Measurements from ENCODE around the gene ACSF3.
"Not testable (repeated sequence)": the region's sequence is repeated elsewhere in the genome, so short reads cannot be mapped to it uniquely, and the experiment has no call there.

ACSF3 gene

GRCh38 chr16:89074072-89074674 lies 19.5 kb upstream of the ACSF3 start:
- FAIRE-seq = not testable (repeated sequence)

DNA sequence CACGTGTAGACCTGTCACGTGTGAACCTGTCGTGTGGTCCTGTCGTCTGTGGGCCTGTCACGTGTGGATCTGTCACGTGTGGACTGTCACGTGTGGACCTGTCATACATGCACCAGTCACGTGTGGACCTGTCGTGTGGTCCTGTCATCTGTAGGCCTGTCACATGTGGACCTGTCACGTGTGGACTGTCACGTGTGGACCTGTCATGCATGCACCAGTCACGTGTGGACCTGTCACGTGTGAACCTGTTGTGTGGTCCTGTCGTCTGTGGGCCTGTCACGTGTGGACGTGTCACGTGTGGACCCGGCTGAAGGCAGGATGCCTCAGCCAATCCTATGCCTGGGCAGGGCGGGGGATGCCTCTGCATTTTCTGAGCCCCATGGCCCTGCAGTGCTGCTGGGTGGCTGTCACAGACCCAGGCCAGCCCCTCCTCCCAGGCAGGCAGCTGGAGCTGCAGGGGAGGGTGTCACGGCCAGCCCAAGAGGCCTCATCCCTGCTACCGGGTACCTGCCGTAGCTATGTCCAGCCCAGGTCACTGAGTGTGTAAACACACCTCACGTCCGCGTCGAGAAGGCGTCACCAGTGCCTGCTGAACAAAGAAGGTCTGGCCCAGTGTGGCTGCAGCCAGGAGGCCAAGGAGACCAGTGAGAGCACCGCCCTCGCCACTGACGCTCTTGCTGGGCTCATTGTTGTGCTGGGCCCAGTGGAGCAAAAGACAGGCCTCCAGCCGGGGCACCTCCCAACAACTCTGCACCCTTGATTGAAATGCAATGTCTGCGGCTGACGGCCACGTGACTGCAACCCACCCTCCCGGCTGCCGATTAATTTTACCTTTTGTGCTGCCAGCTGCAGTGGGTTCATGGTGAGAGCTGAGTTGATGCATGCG lies 18.6 kb upstream of the ACSF3 start:
- FAIRE-seq = no peak

- FAIRE-seq = no peak
Measured at GRCh38 chr16:89076159-89076558, 17.5 kb upstream of the ACSF3 start.

GRCh38 chr16:89077076-89077475 lies 16.6 kb upstream of the ACSF3 start:
- no peak for FAIRE-seq

GRCh38 chr16:89078172-89078571 lies 15.5 kb upstream of the ACSF3 start:
- no peak for FAIRE-seq

DNA sequence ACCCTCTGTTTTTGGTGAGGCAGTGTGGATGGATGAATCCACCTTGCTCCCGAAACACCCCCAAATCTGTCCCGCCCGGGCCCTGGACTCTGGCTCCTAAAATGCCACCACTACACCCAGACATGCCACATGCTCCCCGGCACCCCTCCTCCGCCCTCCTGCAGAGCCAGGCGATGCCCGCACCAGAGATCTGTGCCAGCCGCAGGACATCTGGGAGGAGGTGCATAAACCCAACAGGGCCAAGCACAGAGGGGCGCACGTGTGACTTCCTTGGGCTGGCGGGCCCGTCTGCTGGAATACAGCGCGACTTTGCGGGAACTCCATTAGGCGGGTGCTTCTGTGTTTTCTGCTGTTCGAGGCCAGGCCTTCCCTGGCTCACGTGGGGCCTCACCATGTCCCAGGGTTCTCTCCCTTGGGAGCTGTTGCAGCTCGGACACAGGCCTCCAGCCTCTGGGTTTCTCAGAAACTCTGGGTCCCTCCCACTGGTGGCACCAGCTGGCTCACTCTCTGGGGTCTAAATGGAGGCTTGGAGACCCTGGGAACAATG lies 14.1 kb upstream of the ACSF3 start:
- no peak for FAIRE-seq

DNA sequence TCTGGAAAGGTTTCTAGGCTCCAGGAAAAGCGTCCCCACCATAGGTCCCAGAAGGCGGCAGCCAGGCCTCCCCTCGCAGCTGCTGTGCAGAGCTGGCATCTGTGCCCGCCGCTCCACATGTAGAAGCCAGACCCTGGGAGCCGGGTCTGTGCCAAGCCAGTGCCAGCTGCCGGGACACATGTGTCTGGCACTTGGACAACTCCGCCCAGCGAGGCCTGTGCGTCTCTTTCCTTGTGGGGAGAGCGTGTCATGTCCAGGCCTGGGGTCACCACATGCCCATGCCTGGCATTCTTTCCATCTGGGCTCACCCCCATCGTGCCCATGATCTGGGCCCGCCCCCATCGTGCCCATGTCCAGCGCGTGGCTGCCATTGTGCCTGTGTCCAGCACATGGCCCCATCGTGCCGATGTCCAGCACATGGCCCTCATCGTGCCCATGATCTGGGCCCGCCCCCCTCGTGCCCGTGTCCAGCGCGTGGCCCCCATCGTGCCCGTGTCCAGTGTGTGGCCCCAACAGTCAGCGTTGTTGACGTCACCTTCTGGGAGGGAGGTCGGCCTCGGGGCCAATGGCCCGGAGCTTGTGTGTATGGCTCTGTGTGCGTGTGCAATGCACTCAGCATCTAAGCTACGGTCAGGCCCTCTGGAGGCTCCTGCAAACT lies 13.3 kb upstream of the ACSF3 start:
- no peak for FAIRE-seq

- no peak for FAIRE-seq
Measured at GRCh38 chr16:89081556-89081955, 12.1 kb upstream of the ACSF3 start.

DNA sequence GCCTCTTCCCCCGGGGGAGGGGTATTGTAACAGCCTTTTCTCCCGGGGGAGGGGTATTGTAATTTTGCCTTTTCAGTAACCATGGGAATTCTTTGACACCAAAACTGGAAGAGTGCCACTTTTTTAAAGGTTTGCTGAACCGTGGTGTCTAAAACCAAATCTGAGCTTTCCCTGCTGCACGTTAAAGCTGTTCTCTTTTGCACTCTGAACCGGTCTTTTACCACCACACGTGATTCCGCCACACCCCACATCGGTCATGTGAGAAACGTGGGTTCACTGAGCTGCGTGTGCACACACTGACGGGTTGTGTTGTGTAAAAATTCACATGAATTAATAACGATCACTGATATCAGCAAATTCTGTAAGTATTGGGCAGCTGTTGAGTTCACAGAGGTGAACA lies 9.2 kb upstream of the ACSF3 start:
- FAIRE-seq = no peak

DNA sequence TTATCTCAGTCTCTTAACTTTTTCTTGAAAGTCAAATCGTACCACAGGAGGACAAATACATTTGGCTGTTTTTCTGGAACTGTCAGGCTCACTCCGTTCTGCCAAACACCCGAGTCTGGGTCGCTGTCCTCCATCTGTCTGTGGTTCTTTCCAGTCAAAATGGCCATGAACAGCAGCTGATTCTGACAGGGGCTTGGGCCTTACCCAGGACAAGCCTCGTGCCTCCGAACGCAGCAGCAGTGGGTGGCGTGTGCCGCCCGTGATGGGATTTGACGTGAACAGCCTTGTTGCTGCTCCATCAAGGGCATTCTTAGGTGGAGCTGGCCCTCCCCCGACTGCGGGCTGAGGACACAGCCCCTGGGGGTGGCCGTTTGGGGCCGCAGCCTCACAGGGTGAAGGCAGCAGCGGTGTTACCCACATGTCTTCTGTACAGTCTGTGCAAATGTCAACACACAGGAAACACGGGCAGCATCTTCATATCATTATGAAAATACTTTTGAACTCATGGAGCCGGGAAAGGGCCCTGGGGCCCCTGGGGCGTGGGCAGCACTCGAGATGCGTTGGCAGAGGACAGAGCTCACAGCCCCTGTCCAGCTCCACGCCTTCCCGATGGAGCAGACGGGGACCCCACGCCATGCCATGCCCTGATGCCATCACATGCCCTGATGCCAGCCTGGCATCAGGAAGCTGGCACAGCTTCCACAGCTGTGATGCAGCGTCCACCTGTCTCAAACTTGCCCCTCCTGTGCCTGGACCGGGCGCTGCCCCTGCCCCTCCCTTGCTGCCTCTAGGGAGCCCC lies 8.6 kb upstream of the ACSF3 start:
- no peak for FAIRE-seq

GRCh38 chr16:89085755-89086154 lies 7.9 kb upstream of the ACSF3 start:
- FAIRE-seq = no peak

- FAIRE-seq = no peak
Measured at GRCh38 chr16:89087922-89088497, 5.6 kb upstream of the ACSF3 start.

DNA sequence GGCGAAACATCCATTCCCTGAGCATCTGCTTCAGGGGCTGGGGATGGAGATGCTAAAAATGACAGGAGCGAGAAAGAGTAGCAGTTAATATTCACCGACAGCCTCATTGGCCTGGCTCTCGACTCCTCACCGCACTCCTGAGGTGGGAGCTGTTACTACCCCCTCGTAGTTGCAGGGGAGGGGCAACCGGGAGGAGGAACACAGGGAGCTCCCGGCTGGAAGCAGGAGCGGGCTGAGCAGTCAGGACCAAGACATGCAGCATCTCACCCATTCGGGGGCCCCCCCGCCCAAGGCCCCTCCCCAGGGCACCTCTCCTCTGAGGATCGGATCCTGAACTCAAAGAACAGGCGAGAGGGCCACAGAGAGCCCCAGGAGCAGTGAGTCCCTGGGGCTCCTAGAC lies 4.5 kb upstream of the ACSF3 start:
- no peak for FAIRE-seq

DNA sequence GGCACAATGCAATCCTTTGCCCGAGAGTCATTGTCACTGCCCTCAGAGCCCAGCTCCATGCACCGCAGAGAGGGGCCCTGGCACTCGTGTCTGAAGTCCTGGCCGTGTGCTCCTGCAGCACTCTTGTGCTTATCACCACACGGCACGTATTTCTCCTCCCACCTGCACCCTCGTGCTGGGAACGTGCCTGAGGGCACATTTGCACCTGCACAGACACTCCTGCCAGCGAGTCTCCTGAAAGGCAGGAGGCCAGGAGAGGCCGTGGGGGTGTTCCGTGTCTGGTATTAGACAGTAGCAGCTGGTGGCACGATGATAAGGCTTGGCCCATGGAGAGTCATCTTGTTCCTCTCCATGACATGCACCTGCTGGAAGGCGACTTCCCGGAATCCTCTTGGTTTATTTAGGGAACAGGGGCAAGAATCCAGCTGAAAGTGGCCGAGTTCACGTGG lies 3.4 kb upstream of the ACSF3 start:
- FAIRE-seq = no peak

DNA sequence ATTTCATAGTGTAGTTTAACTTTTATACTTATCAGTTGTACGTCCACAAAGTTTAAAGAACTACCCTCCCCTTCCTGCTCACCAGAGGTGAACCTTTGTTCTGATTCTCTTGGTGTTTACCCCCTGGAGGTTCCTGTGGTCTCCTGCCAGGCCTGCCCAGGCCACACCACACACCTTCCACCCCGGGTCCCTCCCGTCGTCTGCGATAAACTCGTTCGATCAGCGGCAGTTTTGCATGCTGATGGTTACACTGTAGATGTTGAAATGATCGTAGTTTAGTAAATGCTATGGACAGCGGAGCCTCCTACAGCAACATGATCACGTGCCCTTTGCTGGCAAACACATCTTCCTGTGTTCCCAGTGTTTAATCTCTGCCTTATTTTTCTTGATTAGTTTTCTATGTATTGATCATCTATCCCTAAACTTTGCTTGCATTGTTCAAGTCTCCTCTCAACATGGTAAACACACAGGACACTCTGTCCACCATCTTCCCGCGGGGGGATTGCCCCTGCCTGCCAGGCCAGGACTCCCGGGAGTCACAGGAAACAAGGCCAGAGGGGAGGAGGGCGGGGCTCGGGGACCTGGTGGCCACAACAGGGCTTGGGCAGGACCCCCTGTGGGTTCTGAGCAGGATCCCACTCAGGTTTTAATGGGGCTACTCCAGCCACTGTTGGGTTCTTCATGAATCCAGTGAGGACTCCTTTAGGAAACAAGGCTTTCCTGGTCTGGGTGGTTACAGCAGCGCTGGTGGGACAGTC lies 2.8 kb upstream of the ACSF3 start:
- no peak for FAIRE-seq

DNA sequence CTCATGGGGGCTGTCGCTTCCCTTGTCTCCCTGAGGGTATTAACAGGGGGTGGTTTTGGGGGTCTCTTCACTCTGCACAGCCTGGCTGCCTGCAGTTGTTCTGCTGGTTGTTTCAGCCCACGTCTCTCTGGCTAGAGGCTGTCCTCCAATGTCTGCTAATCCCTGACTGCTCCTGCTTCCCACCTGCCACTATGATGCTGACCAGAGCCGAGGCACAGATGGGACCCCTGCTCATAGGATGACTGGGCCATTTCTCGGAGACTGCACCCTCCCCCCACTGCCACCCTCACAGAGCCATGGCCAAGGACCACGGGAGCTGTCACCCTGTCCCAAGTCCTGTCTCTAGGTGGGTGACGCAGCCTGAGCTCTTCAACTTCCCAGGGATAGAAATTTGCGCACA lies 1.6 kb upstream of the ACSF3 start:
- FAIRE-seq = no peak

- not testable (repeated sequence) for FAIRE-seq
Measured at GRCh38 chr16:89093252-89093601, 425 bp upstream of the ACSF3 start.

GRCh38 chr16:89094252-89094879 lies 714 bp downstream of the ACSF3 start:
- FAIRE-seq = no peak

GRCh38 chr16:89094880-89095258 lies 1.2 kb downstream of the ACSF3 start:
- FAIRE-seq = no peak

DNA sequence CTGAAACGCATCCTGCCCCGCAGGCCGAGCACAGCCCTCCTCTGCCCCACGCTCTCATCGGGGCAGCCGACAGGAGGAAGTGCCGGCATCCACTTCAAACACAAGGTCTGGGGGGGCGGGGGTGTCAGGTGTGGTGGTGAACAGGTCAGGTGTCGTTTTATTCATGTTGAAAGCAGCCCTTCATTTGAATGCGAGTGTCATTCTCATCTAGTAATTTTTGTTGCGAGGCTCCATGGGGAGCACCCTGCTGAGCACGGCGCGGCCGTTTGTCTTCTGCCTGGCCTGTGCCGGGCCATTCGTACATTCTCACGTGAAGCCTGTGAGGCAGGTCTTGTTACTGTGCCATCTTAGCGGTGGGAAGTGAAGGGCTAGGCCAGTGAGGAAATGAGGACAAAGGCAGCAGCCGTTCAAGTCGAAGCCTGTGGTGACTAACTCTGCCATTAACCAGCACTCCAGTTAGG lies 1.9 kb downstream of the ACSF3 start:
- no peak for FAIRE-seq

DNA sequence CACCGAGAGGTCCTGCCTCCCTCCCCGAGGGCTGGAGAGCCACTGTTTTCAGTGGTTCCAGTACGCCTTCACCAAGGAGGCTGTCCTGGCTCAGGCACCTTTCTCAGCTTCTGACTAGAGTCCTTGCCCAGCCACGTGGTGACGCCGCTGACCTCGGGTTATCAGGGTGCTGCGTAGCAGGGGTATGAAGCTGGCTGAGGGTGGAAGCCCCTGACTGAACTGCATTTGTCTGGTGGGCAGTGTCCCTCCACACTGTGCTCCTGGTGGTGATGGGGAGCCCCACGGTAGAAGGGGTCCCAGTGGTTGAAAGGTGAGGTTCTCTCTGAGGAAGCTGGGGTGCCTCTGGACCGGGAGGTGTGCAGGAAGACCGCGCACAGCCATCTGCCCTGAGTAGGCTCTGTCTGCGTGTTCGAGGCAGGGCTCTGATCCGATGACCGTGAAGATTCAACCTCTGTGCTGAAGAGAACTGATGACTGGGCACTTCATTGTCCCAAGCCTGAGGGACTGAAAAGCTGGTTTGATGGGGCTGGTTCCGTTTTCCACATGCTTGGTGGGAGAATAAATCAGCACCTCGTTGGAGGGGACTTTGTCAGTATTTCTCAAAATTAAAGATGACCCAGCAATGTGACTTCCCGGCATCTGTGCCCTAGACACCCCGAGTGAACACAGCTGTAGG lies 2.5 kb downstream of the ACSF3 start:
- no peak for FAIRE-seq

Measured in TTC549 (cell line).